Endothelial cell of umbilical vein (primary cell): Measurements from ENCODE around the gene TARBP1. TPM values are rescaled to one million over a fixed set of nuclear protein-coding genes. Genes with fewer than 3 reads are reported as not detected.

Experiments used
- BruUV-seq: library from RNA; stranded (reverse); fragments of 400-500 nt; replicated peaks from 2 replicates; lab custom pipeline; 2021; lab: Mats Ljungman, UMichigan
- CTCF ChIA-PET: fragments of 300-600, 350-600 bp; sonication (Branson Sonifier 250); formaldehyde crosslinking; loops from one replicate; lab custom pipeline; 2021; ENCODE audit warnings: antibody characterized with exemption, inconsistent platforms; lab: Charles Lee
- POLR2A ChIA-PET: fragments of 300-600, 350-600 bp; sonication (Branson Sonifier 250); formaldehyde crosslinking; loops from one replicate; lab custom pipeline; 2021; ENCODE audit warnings: antibody characterized with exemption, inconsistent platforms; lab: Charles Lee
- DNase-seq: peaks from one replicate; pipeline ENCODE4 v3.0.0-alpha.2; 2011; ENCODE audit warnings: low read depth, low spot score
- FAIRE-seq: peaks from 2 replicates; lab custom pipeline; 2011; peaks lifted over from hg19 to GRCh38; lab: Jason Lieb, UNC
- H2AFZ ChIP-seq: 2 replicates; pipeline ENCODE4 v1.6.0; 2012; ENCODE audit warnings: low read depth, low read length, control low read depth, inconsistent platforms
- H3K27ac ChIP-seq: 2 replicates; pipeline ENCODE4 v1.5.1; 2011; ENCODE audit warnings: low read depth, mild to moderate bottlenecking, control low read depth, low read length, moderate library complexity; ENCODE audit not compliant: insufficient read depth
- H3K27me3 ChIP-seq, 2 experiments: 2 replicates each; pipeline versions ENCODE4 v1.6.0 to v1.6.1; 2011; ENCODE audit warnings: low read length in 2 of 2, mixed read lengths in 1 of 2; ENCODE audit not compliant: control insufficient read depth in 2 of 2, insufficient read depth in 2 of 2
- H3K36me3 ChIP-seq, 2 experiments: 2 replicates in 1 of 2; 3 replicates in 1 of 2; pipeline ENCODE4 v1.5.1; 2011; ENCODE audit warnings: low read length in 2 of 2, mild to moderate bottlenecking in 1 of 2, moderate library complexity in 1 of 2; ENCODE audit not compliant: control insufficient read depth in 2 of 2, insufficient read depth in 2 of 2; ENCODE audit errors: extremely low read depth in 1 of 2
- H3K4me1 ChIP-seq: 3 replicates; pipeline ENCODE4 v1.5.1; 2011; ENCODE audit warnings: mild to moderate bottlenecking, low read length; ENCODE audit not compliant: control insufficient read depth, insufficient read depth; ENCODE audit errors: extremely low read depth
- H3K4me2 ChIP-seq: 2 replicates; pipeline ENCODE4 v1.6.1; 2011; ENCODE audit warnings: low read length, control low read depth, mixed read lengths; ENCODE audit not compliant: insufficient read depth
- H3K4me3 ChIP-seq, 3 experiments: fragments of 200-600 bp in 1 of 3; sonication (generic), shearing (Covaris generic) in 1 of 3; replicated peaks in 1 of 3; 2 replicates each; pipeline ENCODE4 v1.5.1; 2011 to 2016; ENCODE audit warnings: control low read depth in 3 of 3, low read length in 3 of 3, mild to moderate bottlenecking in 2 of 3, inconsistent platforms in 1 of 3, low read depth in 1 of 3, moderate library complexity in 1 of 3; ENCODE audit not compliant: insufficient read depth in 1 of 3
- H3K79me2 ChIP-seq: 2 replicates; pipeline ENCODE4 v1.6.0; 2012; ENCODE audit warnings: low read length, inconsistent platforms; ENCODE audit not compliant: control insufficient read depth, insufficient read depth
- H3K9ac ChIP-seq: replicated peaks from 2 replicates; pipeline ENCODE3; 2011; ENCODE audit warnings: low read length, control low read depth; ENCODE audit not compliant: insufficient read depth; ENCODE audit errors: extremely low read depth
- H3K9me1 ChIP-seq: replicated peaks from 3 replicates; pipeline ENCODE4 v1.6.0; 2011; ENCODE audit warnings: mild to moderate bottlenecking, low read length; ENCODE audit not compliant: control insufficient read depth, insufficient read depth; ENCODE audit errors: extremely low read depth
- H3K9me3 ChIP-seq: replicated peaks from 2 replicates; pipeline ENCODE4 v1.5.1; 2012; ENCODE audit warnings: low read length, inconsistent platforms; ENCODE audit not compliant: control insufficient read depth, insufficient read depth
- H4K20me1 ChIP-seq: replicated peaks from 2 replicates; pipeline ENCODE3; 2011; ENCODE audit warnings: mild to moderate bottlenecking, low read length; ENCODE audit not compliant: control insufficient read depth, insufficient read depth; ENCODE audit errors: extremely low read depth
- EZH2 ChIP-seq: IDR thresholded peaks from 2 replicates; pipeline ENCODE4 v1.6.1; 2012; ENCODE audit warnings: borderline replicate concordance, low read depth, mild to moderate bottlenecking, moderate library complexity, low read length, inconsistent platforms; ENCODE audit not compliant: severe bottlenecking
- FOS ChIP-seq: IDR thresholded peaks from 2 replicates; pipeline ENCODE4 v1.6.1; 2011; ENCODE audit warnings: mild to moderate bottlenecking, low read length, moderate library complexity, borderline replicate concordance; ENCODE audit not compliant: insufficient read depth
- GATA2 ChIP-seq: IDR thresholded peaks from 2 replicates; pipeline ENCODE4 v1.7.0; 2011; ENCODE audit warnings: low read depth, mild to moderate bottlenecking, moderate library complexity, mixed read lengths, low read length; ENCODE audit not compliant: insufficient read length, insufficient read depth
- JUN ChIP-seq: IDR thresholded peaks from 2 replicates; pipeline ENCODE4 v1.6.1; 2011; ENCODE audit warnings: borderline replicate concordance, low read depth; ENCODE audit not compliant: insufficient read length, insufficient read depth
- MYC ChIP-seq: IDR thresholded peaks from one replicate; pipeline ENCODE4 v1.6.1; 2011; ENCODE audit warnings: mild to moderate bottlenecking, low read depth, low read length
- POLR2A ChIP-seq: IDR thresholded peaks from 2 replicates; pipeline ENCODE4 v1.6.1; 2012; ENCODE audit warnings: low read depth, mild to moderate bottlenecking, control low read depth, low read length
- POLR2AphosphoS5 ChIP-seq: IDR thresholded peaks from 2 replicates; pipeline ENCODE4 v1.6.1; 2012; ENCODE audit warnings: low read depth, mild to moderate bottlenecking, control low read depth, low read length, moderate library complexity; ENCODE audit not compliant: insufficient read depth
- dilution Hi-C: fragments of 300-500 bp; cut with MboI; formaldehyde crosslinking; loops from one replicate; pipeline ENCODE4 v1.15.0; 2019; ENCODE audit warnings: low sequenced_read_pairs; ENCODE audit not compliant: extremely low pct_ligation_motif_present
- intact Hi-C: fragments of 100-400 bp; cut with micrococcal nuclease; formaldehyde crosslinking; loops from one replicate; pipeline ENCODE4 v1.10.0; 2022
- polyA plus RNA-seq, 4 experiments: library from polyadenylated mRNA; depleted of rRNA in 3 of 4; stranded (reverse) in 3 of 4; unstranded in 1 of 4; fragments of >200 nt; gene quantifications; 2 replicates each; pipeline versions ENCODE4 v1.2.1 to v1.2.3, GENCODE V29; 2011 to 2012; ENCODE audit warnings: missing spikeins in 1 of 4
- total RNA-seq: library from RNA; stranded (reverse); gene quantifications from 2 replicates; pipeline ENCODE4 v1.2.3, GENCODE V29; 2021
- TF ChIP-seq, protein P1 (sequence below): IDR thresholded peaks from 2 replicates; pipeline ENCODE4 v1.6.1; 2011; ENCODE audit not compliant: insufficient read depth, insufficient read length
- TF ChIP-seq, protein P2 (sequence below), 2 donors: IDR thresholded peaks; 1 replicate in 1 of 2; 2 replicates in 1 of 2; pipeline ENCODE4 v1.5.1; 2011; ENCODE audit warnings: low read length in 2 of 2, mild to moderate bottlenecking in 2 of 2, moderate library complexity in 2 of 2, control low read depth in 1 of 2, inconsistent platforms in 1 of 2, low read depth in 1 of 2; ENCODE audit not compliant: insufficient read depth in 1 of 2; ENCODE audit errors: extremely low read depth in 1 of 2

Gene TARBP1
- total and polyA plus RNA-seq, 2 donors (not counting 3 experiments of a cell fraction or from before 2014, with no cell fraction given) = 17.3 to 23.4 TPM

DNA sequence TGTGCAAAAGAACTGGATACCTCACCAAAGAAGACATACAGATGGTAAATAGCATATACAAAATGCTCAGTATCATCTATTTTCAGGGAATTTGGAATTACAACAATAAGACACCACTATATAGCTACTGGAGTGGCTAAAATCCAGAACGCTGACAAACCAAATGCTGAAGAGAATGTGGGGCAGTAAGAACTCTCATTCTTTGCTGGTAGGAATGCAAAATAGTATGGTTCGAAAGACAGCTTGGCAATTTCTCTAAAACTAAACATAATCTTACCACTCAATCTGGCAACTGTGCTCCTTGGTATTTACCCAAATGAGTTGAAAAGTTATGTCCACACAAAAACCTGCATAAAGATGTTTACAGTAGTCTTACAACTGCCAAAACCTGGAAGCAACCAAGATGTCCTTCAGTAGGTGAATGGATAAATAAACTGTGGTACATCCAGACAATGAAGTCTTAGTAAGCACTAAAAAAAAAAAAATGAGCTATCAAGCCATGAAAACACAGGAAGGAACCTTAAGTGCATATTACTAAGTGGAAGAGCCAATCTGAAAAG is 26.5 kb downstream of the TARBP1 start:
- POLR2A ChIA-PET = no interaction called here
- H3K9me3 ChIP-seq = no peaks in the 10 kb centered on the region
- CTCF ChIA-PET = no interaction called here
- dilution Hi-C loops (no loop called here), intact Hi-C loops (no loop called here)
- no peaks in the 10 kb centered on the region for H3K79me2 ChIP-seq
- H4K20me1 ChIP-seq = no peaks in the 10 kb centered on the region
- H3K4me1 ChIP-seq = no peaks in the 10 kb centered on the region
- TF ChIP-seq, protein P1, sequence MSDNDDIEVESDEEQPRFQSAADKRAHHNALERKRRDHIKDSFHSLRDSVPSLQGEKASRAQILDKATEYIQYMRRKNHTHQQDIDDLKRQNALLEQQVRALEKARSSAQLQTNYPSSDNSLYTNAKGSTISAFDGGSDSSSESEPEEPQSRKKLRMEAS = no peak
- TF ChIP-seq POLR2AphosphoS5 = no peak
- no peak for TF ChIP-seq POLR2A
- TF ChIP-seq EZH2 = no peak
- no peak for TF ChIP-seq JUN
- TF ChIP-seq FOS = no peak
- TF ChIP-seq MYC = no peak
- TF ChIP-seq, protein P2, sequence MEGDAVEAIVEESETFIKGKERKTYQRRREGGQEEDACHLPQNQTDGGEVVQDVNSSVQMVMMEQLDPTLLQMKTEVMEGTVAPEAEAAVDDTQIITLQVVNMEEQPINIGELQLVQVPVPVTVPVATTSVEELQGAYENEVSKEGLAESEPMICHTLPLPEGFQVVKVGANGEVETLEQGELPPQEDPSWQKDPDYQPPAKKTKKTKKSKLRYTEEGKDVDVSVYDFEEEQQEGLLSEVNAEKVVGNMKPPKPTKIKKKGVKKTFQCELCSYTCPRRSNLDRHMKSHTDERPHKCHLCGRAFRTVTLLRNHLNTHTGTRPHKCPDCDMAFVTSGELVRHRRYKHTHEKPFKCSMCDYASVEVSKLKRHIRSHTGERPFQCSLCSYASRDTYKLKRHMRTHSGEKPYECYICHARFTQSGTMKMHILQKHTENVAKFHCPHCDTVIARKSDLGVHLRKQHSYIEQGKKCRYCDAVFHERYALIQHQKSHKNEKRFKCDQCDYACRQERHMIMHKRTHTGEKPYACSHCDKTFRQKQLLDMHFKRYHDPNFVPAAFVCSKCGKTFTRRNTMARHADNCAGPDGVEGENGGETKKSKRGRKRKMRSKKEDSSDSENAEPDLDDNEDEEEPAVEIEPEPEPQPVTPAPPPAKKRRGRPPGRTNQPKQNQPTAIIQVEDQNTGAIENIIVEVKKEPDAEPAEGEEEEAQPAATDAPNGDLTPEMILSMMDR (IDR thresholded peaks at IDR 0.05; ENCODE audit: extremely low read depth in 1 of 2, insufficient read depth in 1 of 2, low read depth in 1 of 2, low read length in 2 of 2) = no peak
- no peak for TF ChIP-seq GATA2
- no peaks in the 10 kb centered on the region for H3K9me1 ChIP-seq
- no TSS peak for BruUV-seq
- H2AFZ ChIP-seq = no peak overlapping the region
- DNase-seq (no peak), FAIRE-seq (no peak)
- no peak overlapping the region for H3K4me3 ChIP-seq
- H3K27ac ChIP-seq = no peak overlapping the region
- H3K36me3 ChIP-seq = no peaks in the 10 kb centered on the region
- H3K9ac ChIP-seq = no peak overlapping the region
- H3K27me3 ChIP-seq = no peaks in the 10 kb centered on the region
- H3K4me2 ChIP-seq = no peak overlapping the region
